Activated CD4-positive, alpha-beta memory T cell treated with anti-CD3 and anti-CD28 coated beads for 36 hours (primary cell): ENCODE measurements around the gene RAB40B. TPM values are rescaled to one million over a fixed set of nuclear protein-coding genes. Genes with fewer than 3 reads are reported as not detected.

Source experiments
- CTCF ChIA-PET: fragments of 350-600 bp; sonication (Branson Sonifier 250); formaldehyde crosslinking; loops from one replicate; lab custom pipeline; 2021; ENCODE audit warnings: antibody characterized with exemption, inconsistent platforms; lab: Charles Lee
- POLR2A ChIA-PET: fragments of 350-600 bp; sonication (Branson Sonifier 250); formaldehyde crosslinking; loops from one replicate; lab custom pipeline; 2021; ENCODE audit warnings: antibody characterized with exemption; lab: Charles Lee
- DNase-seq: peaks from one replicate; pipeline ENCODE4 v3.0.0-alpha.2; 2020
- H3K27ac Mint-ChIP-seq: one replicate; pipeline ENCODE4 v1.8.0; 2021; ENCODE audit warnings: mixed read lengths
- H3K27me3 Mint-ChIP-seq: one replicate; pipeline ENCODE4 v1.8.0; 2021; ENCODE audit warnings: mixed read lengths
- H3K36me3 Mint-ChIP-seq: one replicate; pipeline ENCODE4 v1.8.0; 2021; ENCODE audit warnings: mixed read lengths
- H3K4me1 Mint-ChIP-seq: one replicate; pipeline ENCODE4 v1.8.0; 2021; ENCODE audit warnings: low read depth, mixed read lengths
- H3K4me3 Mint-ChIP-seq: one replicate; pipeline ENCODE4 v1.8.0; 2021; ENCODE audit warnings: mild to moderate bottlenecking, mixed read lengths
- H3K9me3 Mint-ChIP-seq: one replicate; pipeline ENCODE4 v1.8.0; 2021; ENCODE audit warnings: mixed read lengths
- intact Hi-C: fragments of 100-400 bp; cut with micrococcal nuclease; formaldehyde crosslinking; loops from one replicate; pipeline ENCODE4 v1.15.1; 2023
- microRNA-seq: library from miRNA; unstranded; fragments of <30 nt; microRNA quantifications from one replicate; pipeline ENCODE4 v1.2.0, GENCODE V29; 2022; ENCODE audit warnings: borderline number of aligned reads, borderline microRNAs expressed, borderline replicate concordance
- total RNA-seq, 2 experiments: library from RNA; stranded (reverse); gene quantifications; one replicate each; pipeline ENCODE4 v1.2.3, GENCODE V29; 2021

Gene RAB40B
- total RNA-seq, 2 experiments from 2014 or later = 1.4 to 1.9 TPM

DNA sequence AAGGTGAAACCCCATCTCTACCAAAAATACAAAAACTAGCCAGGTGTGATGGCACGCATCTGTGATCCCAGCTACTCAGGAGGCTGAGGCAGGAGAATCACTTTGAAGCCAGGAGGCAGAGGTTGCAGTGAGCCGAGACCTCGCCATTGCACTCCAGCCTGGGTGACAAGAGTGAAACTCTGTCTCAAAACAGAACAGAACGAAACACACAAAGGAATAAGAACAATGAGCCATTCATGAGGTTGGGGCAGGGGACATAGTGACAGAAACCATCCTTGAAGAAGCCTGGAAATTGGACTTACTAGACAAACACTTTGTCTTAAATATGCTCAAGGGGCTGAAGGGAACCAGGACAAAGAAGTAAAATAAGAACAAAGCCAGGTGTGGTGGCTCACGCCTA, 89.7 kb downstream of the RAB40B start:
- no peak overlapping the region for H3K4me3 Mint-ChIP-seq
- no peaks in the 10 kb centered on the region for H3K9me3 Mint-ChIP-seq
- H3K27ac Mint-ChIP-seq = no peak overlapping the region
- peaks cover 4% of the 10 kb centered on the region for H3K4me1 Mint-ChIP-seq
- ChIA-PET CTCF (no interaction called here), POLR2A (no interaction called here)
- H3K36me3 Mint-ChIP-seq = peaks cover 11% of the 10 kb centered on the region
- DNase-seq = no peak
- intact Hi-C loops = no loop called here
- H3K27me3 Mint-ChIP-seq = no peaks in the 10 kb centered on the region

GRCh38 chr17:82605939-82606600, 92.4 kb downstream of the RAB40B start:
- no peak for DNase-seq
- Mint-ChIP-seq H3K9me3 (no peaks in the 10 kb centered on the region), H3K4me3 (no peak overlapping the region), H3K27me3 (no peaks in the 10 kb centered on the region), H3K27ac (no peak overlapping the region), H3K36me3 (peaks cover 28% of the 10 kb centered on the region), H3K4me1 (peaks cover 13% of the 10 kb centered on the region)
- ChIA-PET POLR2A (no interaction called here), CTCF (no interaction called here)
- intact Hi-C loops = no loop called here

Small RNA genes lying within 50 kb of the gene (microRNA-seq; reads per million reads assigned to microRNA genes)
- gene MIR4525 = not detected

Other genes with a start within 250 kb of the RAB40B start
- gene CYBC1, start 247.9 kb downstream of the RAB40B start, total RNA-seq = 100 to 1,000 TPM; 333 to 343 TPM
- 100 to 1,000 TPM; 101 to 110 TPM for gene NARF, start 240.0 kb downstream of the RAB40B start, total RNA-seq
- gene FOXK2, start 179.0 kb downstream of the RAB40B start, total RNA-seq = 10 to 100 TPM; 49.3 to 60.8 TPM
- gene WDR45B, start 50.3 kb downstream of the RAB40B start, total RNA-seq = 10 to 100 TPM; 42.8 to 43.0 TPM
- 10 to 100 TPM; 36.7 to 40.5 TPM for gene FN3KRP, start 18.0 kb upstream of the RAB40B start, total RNA-seq
- gene FN3K, start 36.9 kb upstream of the RAB40B start, total RNA-seq = 1 to 10 TPM; 1.6 to 2.3 TPM
- gene TBCD, start 53.4 kb upstream of the RAB40B start, total RNA-seq = 10 to 100 TPM; 97.0 to 98.2 TPM
- not detected for gene ZNF750, start 141.3 kb upstream of the RAB40B start, total RNA-seq